Neural crest cell (in vitro differentiated cells): Measurements from ENCODE around the gene FAM110D. TPM values are rescaled to one million over a fixed set of nuclear protein-coding genes. Genes with fewer than 3 reads are reported as not detected.

Experiments
- DNase-seq: peaks from one replicate; pipeline ENCODE4 v3.0.0; 2021; ENCODE audit warnings: low read depth, mixed read lengths, low spot score
- H3K27ac Mint-ChIP-seq: one replicate; pipeline ENCODE4 v1.8.0; 2021; ENCODE audit warnings: mild to moderate bottlenecking, mixed read lengths; ENCODE audit not compliant: unreplicated experiment
- H3K27me3 Mint-ChIP-seq: 2 replicates; pipeline ENCODE4 v1.8.0; 2021; ENCODE audit warnings: low read depth, mild to moderate bottlenecking, mixed read lengths
- H3K36me3 Mint-ChIP-seq: 2 replicates; pipeline ENCODE4 v1.8.0; 2021; ENCODE audit warnings: low read depth, mild to moderate bottlenecking, mixed read lengths
- H3K4me1 Mint-ChIP-seq: 2 replicates; pipeline ENCODE4 v1.8.0; 2021; ENCODE audit warnings: mixed read lengths
- H3K4me3 Mint-ChIP-seq: one replicate; pipeline ENCODE4 v1.8.0; 2021; ENCODE audit warnings: mild to moderate bottlenecking, mixed read lengths
- H3K9me3 Mint-ChIP-seq: 2 replicates; pipeline ENCODE4 v1.8.0; 2021; ENCODE audit warnings: mixed read lengths
- total RNA-seq: library from RNA; stranded (reverse); gene quantifications from 2 replicates; pipeline ENCODE4 v1.2.1, GENCODE V29; 2021
- TF ChIP-seq, protein P1 (sequence below): fragments of 200-600 bp; sonication (generic); conservative IDR thresholded peaks from 2 replicates; pipeline ENCODE4 v1.5.0; 2021; ENCODE audit warnings: antibody characterized with exemption, mild to moderate bottlenecking

FAM110D gene
- total RNA-seq, 1 donor from 2014 or later: 1.2 TPM

DNA sequence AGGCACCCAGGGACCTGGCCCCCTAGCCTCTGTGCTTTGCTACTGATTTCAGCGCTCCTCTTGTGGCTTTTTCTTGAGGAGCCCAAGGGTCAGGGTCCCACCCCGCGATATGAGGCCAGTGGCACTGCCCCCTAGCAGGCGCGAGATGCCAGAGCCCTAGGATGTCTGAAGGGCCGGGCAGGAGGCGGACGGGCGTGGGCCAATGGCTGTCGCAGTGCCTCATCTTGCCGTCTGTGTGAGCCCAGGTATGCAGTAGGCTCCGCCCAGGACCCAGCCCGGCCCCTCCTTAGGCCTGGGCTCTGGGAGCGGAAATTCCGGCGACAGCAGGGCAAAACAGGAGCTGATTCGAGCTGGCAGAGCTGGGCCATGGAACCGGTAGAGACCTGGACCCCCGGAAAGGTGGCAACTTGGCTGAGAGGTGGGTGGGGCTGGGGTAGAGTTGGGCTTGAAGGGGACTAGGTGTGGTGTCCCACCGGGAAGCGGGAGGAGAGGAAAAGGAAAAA, 18.4 kb downstream of the FAM110D start, which contains the start of gene CNKSR1:
TSS of gene CNKSR1 (plus strand) at position 310 of the 503 bp plus-strand sequence. CDS start at position 367, 57 bp downstream.
- H3K4me3 Mint-ChIP-seq: no peak within 1 kb of the TSS
- DNase-seq: no peak
- no peaks in the 10 kb centered on the region for H3K9me3 Mint-ChIP-seq
- H3K36me3 Mint-ChIP-seq: no peaks in the 10 kb centered on the region
- no peaks in the 10 kb centered on the region for H3K27me3 Mint-ChIP-seq
- TF ChIP-seq, protein P1, sequence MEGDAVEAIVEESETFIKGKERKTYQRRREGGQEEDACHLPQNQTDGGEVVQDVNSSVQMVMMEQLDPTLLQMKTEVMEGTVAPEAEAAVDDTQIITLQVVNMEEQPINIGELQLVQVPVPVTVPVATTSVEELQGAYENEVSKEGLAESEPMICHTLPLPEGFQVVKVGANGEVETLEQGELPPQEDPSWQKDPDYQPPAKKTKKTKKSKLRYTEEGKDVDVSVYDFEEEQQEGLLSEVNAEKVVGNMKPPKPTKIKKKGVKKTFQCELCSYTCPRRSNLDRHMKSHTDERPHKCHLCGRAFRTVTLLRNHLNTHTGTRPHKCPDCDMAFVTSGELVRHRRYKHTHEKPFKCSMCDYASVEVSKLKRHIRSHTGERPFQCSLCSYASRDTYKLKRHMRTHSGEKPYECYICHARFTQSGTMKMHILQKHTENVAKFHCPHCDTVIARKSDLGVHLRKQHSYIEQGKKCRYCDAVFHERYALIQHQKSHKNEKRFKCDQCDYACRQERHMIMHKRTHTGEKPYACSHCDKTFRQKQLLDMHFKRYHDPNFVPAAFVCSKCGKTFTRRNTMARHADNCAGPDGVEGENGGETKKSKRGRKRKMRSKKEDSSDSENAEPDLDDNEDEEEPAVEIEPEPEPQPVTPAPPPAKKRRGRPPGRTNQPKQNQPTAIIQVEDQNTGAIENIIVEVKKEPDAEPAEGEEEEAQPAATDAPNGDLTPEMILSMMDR: no peak
- peak within 1 kb of the TSS; percentile 89 for H3K27ac Mint-ChIP-seq
- peaks cover 4% of the 10 kb centered on the region for H3K4me1 Mint-ChIP-seq

DNA sequence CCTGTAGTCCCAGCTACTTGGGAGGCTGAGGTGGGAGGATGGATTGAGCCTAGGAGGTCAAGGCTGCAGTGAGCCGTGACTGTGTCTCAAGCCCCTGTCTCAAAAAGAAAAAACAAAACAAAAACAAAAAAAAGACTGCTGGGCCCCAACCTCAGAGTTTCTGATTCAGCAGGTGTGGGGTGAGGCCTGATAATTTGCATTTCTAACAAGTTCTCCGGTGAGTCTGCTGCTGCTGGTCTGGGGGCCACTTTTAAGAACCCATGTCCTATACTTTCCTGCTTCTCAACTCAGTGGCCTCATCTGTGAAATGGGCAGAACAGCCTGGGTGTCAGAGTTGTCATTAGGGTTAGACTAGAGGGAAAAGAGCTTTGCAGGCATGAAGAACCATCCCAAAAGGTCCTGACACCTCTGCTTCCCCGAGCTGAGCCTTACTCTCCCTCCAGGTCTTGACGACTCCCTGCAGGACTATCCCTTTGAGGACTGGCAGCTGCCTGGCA, 21.2 kb downstream of the FAM110D start:
- DNase-seq: no peak
- TF ChIP-seq, protein P1: no peak
- Mint-ChIP-seq H3K9me3 (no peaks in the 10 kb centered on the region), H3K27ac (no peak overlapping the region), H3K4me3 (no peak overlapping the region), H3K36me3 (no peaks in the 10 kb centered on the region), H3K4me1 (peaks cover 4% of the 10 kb centered on the region), H3K27me3 (no peaks in the 10 kb centered on the region)

- no peaks in the 10 kb centered on the region for H3K9me3 Mint-ChIP-seq
- no peaks in the 10 kb centered on the region for H3K36me3 Mint-ChIP-seq
- TF ChIP-seq, protein P1: no peak
- H3K27me3 Mint-ChIP-seq: no peaks in the 10 kb centered on the region
- H3K4me1 Mint-ChIP-seq: peaks cover 4% of the 10 kb centered on the region
- no peak overlapping the region for H3K4me3 Mint-ChIP-seq
- DNase-seq: no peak
- no peak overlapping the region for H3K27ac Mint-ChIP-seq
Measured at GRCh38 chr1:26181586-26182382, 22.9 kb downstream of the FAM110D start.

GRCh38 chr1:26182383-26182696, 23.5 kb downstream of the FAM110D start:
- H3K36me3 Mint-ChIP-seq: no peaks in the 10 kb centered on the region
- H3K9me3 Mint-ChIP-seq: no peaks in the 10 kb centered on the region
- H3K27ac Mint-ChIP-seq: no peak overlapping the region
- TF ChIP-seq, protein P1: no peak
- H3K4me1 Mint-ChIP-seq: peaks cover 4% of the 10 kb centered on the region
- no peak overlapping the region for H3K4me3 Mint-ChIP-seq
- no peak for DNase-seq
- H3K27me3 Mint-ChIP-seq: no peaks in the 10 kb centered on the region

GRCh38 chr1:26184086-26184485, 25.2 kb downstream of the FAM110D start:
- no peak for DNase-seq
- no peaks in the 10 kb centered on the region for H3K4me1 Mint-ChIP-seq
- no peaks in the 10 kb centered on the region for H3K9me3 Mint-ChIP-seq
- no peak overlapping the region for H3K27ac Mint-ChIP-seq
- H3K27me3 Mint-ChIP-seq: no peaks in the 10 kb centered on the region
- no peaks in the 10 kb centered on the region for H3K36me3 Mint-ChIP-seq
- no peak overlapping the region for H3K4me3 Mint-ChIP-seq
- TF ChIP-seq, protein P1: no peak
